Hepatocyte (in vitro differentiated cells): Measurements from ENCODE around the gene PTPN3.

Experiments used
- CTCF ChIP-seq: fragments of 200-600 bp; sonication (generic); IDR thresholded peaks from 2 replicates; pipeline ENCODE4 v1.5.1; 2016; ENCODE audit warnings: antibody characterized with exemption, mild to moderate bottlenecking; ENCODE audit not compliant: poor library complexity
- EZH2 ChIP-seq: fragments of 200-600 bp; sonication (generic); IDR thresholded peaks from 2 replicates; pipeline ENCODE4 v1.6.1; 2016; ENCODE audit warnings: antibody characterized with exemption, mild to moderate bottlenecking, borderline replicate concordance
- EZH2phosphoT487 ChIP-seq: fragments of 200-600 bp; sonication (generic); IDR thresholded peaks from one replicate; pipeline ENCODE4 v1.6.1; 2018; ENCODE audit warnings: antibody characterized with exemption, mild to moderate bottlenecking, low read depth, moderate library complexity; ENCODE audit not compliant: unreplicated experiment, severe bottlenecking

GRCh38 chr9:109372246-109372645 is 125.9 kb downstream of the PTPN3 start:
- no peak for TF ChIP-seq CTCF
- no peak for TF ChIP-seq EZH2
- no peak for TF ChIP-seq EZH2phosphoT487
